VCaP (cell line): ENCODE data around the gene GRID2.

Experiments used
- H3K27ac ChIP-seq: fragments of 450-650 bp; 2 replicates; pipeline ENCODE4 v1.5.1; 2017
- CTCF ChIP-seq: fragments of 450-650 bp; conservative IDR thresholded peaks from 2 replicates; pipeline ENCODE4 v1.5.1; 2017; ENCODE audit warnings: mild to moderate bottlenecking, moderate library complexity

Gene GRID2

DNA sequence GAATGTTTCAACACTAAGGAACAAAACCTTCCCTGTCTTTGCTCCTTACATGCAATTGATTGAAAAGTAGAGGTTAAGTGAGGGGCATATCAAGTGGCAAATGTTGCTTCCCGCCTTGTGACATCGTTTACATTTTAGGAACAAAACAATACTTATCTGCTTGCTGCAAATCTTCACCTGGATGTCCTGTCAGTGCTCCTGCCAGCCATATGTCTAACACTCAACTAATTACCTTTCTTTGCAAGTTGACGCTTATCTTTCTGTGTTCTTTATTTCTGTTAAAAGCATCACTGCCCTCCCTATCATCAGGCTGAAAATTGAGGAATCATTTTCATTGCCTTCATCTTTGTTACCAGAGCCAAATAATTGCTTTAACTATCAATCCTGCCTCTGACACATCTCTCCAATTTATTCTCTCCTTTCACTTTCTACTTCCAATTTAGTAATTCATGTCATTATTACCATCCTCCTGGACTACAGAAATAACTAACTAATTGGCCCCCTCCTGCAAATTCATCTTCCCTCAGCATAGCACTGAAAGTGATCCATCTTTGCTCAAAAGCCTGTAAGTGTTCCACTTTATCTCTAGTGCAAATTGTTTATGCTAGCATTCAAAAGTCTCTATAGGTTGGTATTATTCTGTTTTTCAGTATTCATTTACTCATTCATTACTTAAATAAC lies 1226.1 kb downstream of the GRID2 start:
- no peak overlapping the region for H3K27ac ChIP-seq
- no peak for TF ChIP-seq CTCF

- no peak for TF ChIP-seq CTCF
- H3K27ac ChIP-seq, result no peak overlapping the region
Measured at GRCh38 chr4:93532234-93532633, 1228.5 kb downstream of the GRID2 start.

DNA sequence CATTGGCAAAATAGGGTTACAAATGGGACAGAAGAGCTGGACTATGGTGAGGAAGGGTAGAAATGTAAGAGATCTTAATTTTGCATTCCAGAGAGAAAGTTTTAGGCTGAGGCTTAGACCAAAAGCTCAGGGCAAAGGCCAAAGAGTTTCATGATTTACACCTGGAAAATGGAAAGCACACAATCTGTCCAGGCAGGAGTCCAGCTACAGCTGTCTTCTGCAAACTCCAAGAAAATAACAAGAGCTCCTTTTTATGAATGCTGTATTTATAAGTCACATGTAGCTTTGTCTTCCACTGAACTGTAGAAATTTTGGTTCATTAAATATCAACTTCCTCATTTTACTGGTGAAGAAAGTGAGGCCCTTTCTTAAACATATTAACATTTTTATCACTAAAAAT lies 1236.8 kb downstream of the GRID2 start:
- TF ChIP-seq CTCF, result no peak
- H3K27ac ChIP-seq, result no peak overlapping the region

DNA sequence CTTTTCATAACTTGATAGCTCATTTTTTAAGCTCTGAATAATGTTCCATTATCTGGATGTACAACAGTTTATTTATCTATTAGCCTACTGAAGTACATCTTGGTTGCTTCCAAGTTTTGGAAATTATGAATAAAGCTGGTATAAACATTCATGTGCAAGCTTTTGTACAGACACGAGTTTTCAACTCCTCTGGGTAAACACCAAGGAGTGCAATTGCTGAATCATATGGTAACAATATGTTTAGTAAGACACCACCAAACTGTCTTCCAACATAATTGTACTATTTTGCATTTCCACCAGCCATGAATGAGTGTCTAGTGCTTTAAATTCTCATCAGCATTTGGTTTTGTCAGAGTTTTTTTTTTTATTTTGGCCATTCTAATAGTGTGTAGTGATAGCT lies 1258.1 kb downstream of the GRID2 start:
- no peak overlapping the region for H3K27ac ChIP-seq
- TF ChIP-seq CTCF, result no peak

- no peak for TF ChIP-seq CTCF
- no peak overlapping the region for H3K27ac ChIP-seq
Measured at GRCh38 chr4:93568758-93569157, 1265.0 kb downstream of the GRID2 start.

- TF ChIP-seq CTCF, result no peak
Measured at GRCh38 chr4:93573285-93573684, 1269.5 kb downstream of the GRID2 start.

DNA sequence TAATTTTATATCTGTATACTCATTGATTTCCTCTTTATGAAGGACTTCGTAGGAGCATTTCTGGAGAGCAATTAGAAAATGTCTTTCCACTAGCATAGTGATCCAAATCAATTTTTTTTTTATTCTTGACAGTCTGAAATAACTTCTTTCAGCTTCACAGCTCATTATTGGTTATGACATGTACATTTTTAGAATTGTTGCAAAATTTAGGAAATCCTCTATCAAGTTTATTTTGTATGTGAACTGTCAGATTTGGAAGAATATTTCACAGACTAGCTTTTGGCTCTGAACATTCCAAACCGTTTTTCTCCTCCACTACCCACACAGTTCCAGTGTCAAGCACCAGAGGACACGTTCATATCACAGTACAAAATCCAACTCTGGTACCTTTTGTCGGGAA lies 1275.2 kb downstream of the GRID2 start:
- TF ChIP-seq CTCF, result no peak
- H3K27ac ChIP-seq, result no peak overlapping the region

More at GRCh38 chr4:93573285-93573684, 1269.5 kb downstream of the GRID2 start:
- no peak overlapping the region for H3K27ac ChIP-seq
